Liver (tissue), 9 donors: Measurements from ENCODE around the gene KCNQ5. TPM values are rescaled to one million over a fixed set of nuclear protein-coding genes. Genes with fewer than 3 reads are reported as not detected.

ENCODE experiments used
- DNase-seq: peaks from one replicate; pipeline ENCODE4 v3.0.0-alpha.2; 2017; ENCODE audit warnings: low spot score
- H3K27ac ChIP-seq, 2 donors: one replicate each; pipeline ENCODE4 v1.7.0; 2013; ENCODE audit warnings: inconsistent platforms in 2 of 2, low read length in 2 of 2, control low read depth in 1 of 2, low read depth in 1 of 2, mild to moderate bottlenecking in 1 of 2
- H3K27me3 ChIP-seq, 4 donors: one replicate each; pipeline versions ENCODE4 v1.6.1 to v1.7.0; 2013; ENCODE audit warnings: low read length in 3 of 4, inconsistent platforms in 1 of 4, mild to moderate bottlenecking in 1 of 4, moderate library complexity in 1 of 4; ENCODE audit not compliant: control insufficient read depth in 4 of 4, insufficient read depth in 4 of 4
- H3K36me3 ChIP-seq, 4 donors: one replicate each; pipeline versions ENCODE4 v1.6.1 to v1.7.0; 2013; ENCODE audit warnings: low read length in 3 of 4, mild to moderate bottlenecking in 3 of 4, low read depth in 1 of 4, moderate library complexity in 1 of 4; ENCODE audit not compliant: control insufficient read depth in 4 of 4, insufficient read depth in 3 of 4
- H3K4me1 ChIP-seq, 4 donors: one replicate each; pipeline versions ENCODE4 v1.6.1 to v1.7.0; 2013; ENCODE audit warnings: low read length in 3 of 4, mild to moderate bottlenecking in 3 of 4, moderate library complexity in 1 of 4; ENCODE audit not compliant: control insufficient read depth in 4 of 4, insufficient read depth in 4 of 4
- H3K4me3 ChIP-seq, 3 donors: one replicate each; pipeline versions ENCODE4 v1.6.1 to v1.7.0; 2013; ENCODE audit warnings: low read length in 3 of 3, control low read depth in 1 of 3, low read depth in 1 of 3, mild to moderate bottlenecking in 1 of 3
- H3K9ac ChIP-seq, 2 donors: one replicate each; pipeline ENCODE4 v1.7.0; 2013; ENCODE audit warnings: low read length in 2 of 2, mild to moderate bottlenecking in 2 of 2, moderate library complexity in 2 of 2, control low read depth in 1 of 2, low read depth in 1 of 2
- H3K9me3 ChIP-seq, 4 donors: one replicate each; pipeline versions ENCODE4 v1.6.1 to v1.7.0; 2013; ENCODE audit warnings: low read length in 3 of 4; ENCODE audit not compliant: control insufficient read depth in 4 of 4
- EGR1 ChIP-seq, 2 donors: IDR thresholded peaks; 2 replicates each; pipeline ENCODE4 v1.6.1; 2016 to 2018; ENCODE audit warnings: antibody characterized with exemption in 2 of 2, low read depth in 2 of 2
- FOXA1 ChIP-seq: IDR thresholded peaks from 2 replicates; pipeline ENCODE4 v1.6.1; 2016; ENCODE audit warnings: antibody characterized with exemption
- FOXA2 ChIP-seq: IDR thresholded peaks from 2 replicates; pipeline ENCODE4 v1.6.1; 2016; ENCODE audit warnings: antibody characterized with exemption
- GABPA ChIP-seq, 2 donors: IDR thresholded peaks in 1 of 2; conservative IDR thresholded peaks in 1 of 2; 2 replicates each; pipeline ENCODE4 v1.6.1; 2016; ENCODE audit warnings: antibody characterized with exemption in 2 of 2, mild to moderate bottlenecking in 1 of 2, moderate library complexity in 1 of 2
- HNF4A ChIP-seq, 2 donors: conservative IDR thresholded peaks; 2 replicates each; pipeline ENCODE4 v1.6.1; 2016; ENCODE audit warnings: antibody characterized with exemption in 2 of 2, mild to moderate bottlenecking in 2 of 2
- HNF4G ChIP-seq: IDR thresholded peaks from 2 replicates; pipeline ENCODE4 v1.6.1; 2016; ENCODE audit warnings: antibody characterized with exemption
- JUND ChIP-seq, 2 donors: IDR thresholded peaks; 2 replicates each; pipeline ENCODE4 v1.6.1; 2016; ENCODE audit warnings: antibody characterized with exemption in 2 of 2
- NR2F2 ChIP-seq: IDR thresholded peaks from 2 replicates; pipeline ENCODE4 v1.6.1; 2016; ENCODE audit warnings: antibody characterized with exemption
- RAD21 ChIP-seq, 2 donors: IDR thresholded peaks; 2 replicates each; pipeline ENCODE4 v1.6.1; 2016; ENCODE audit warnings: antibody characterized with exemption in 2 of 2, mild to moderate bottlenecking in 2 of 2
- RXRA ChIP-seq, 2 donors: IDR thresholded peaks; 2 replicates each; pipeline ENCODE4 v1.6.1; 2017 to 2018; ENCODE audit warnings: antibody characterized with exemption in 2 of 2, mild to moderate bottlenecking in 1 of 2
- SP1 ChIP-seq: IDR thresholded peaks from 2 replicates; pipeline ENCODE4 v1.6.1; 2018; ENCODE audit warnings: antibody characterized with exemption, mild to moderate bottlenecking
- TAF1 ChIP-seq: conservative IDR thresholded peaks from 2 replicates; pipeline ENCODE4 v1.6.1; 2016; ENCODE audit warnings: antibody characterized with exemption, mild to moderate bottlenecking
- YY1 ChIP-seq: IDR thresholded peaks from 2 replicates; pipeline ENCODE4 v1.6.1; 2016; ENCODE audit warnings: antibody characterized with exemption, mild to moderate bottlenecking
- WGBS: extraction: QIAGEN DNeasy Blood & Tissue Kit; methylation state at CpG from one replicate; pipeline ENCODE4 v1.1.7; 2013; 5-methylcytosine and 5-hydroxymethylcytosine counted together
- polyA plus RNA-seq, 2 donors: library from polyadenylated mRNA; stranded (reverse) in 1 of 2; unstranded in 1 of 2; fragments of 200-250 nt in 1 of 2; fragments of >200 nt in 1 of 2; fragmentation: Nextera tagmentation in 1 of 2; extraction: Ambion mirVana in 1 of 2; gene quantifications; one replicate each; pipeline versions ENCODE4 v1.2.1 to v1.2.3, GENCODE V29; 2013 to 2015
- total RNA-seq, 2 donors: library from RNA; depleted of rRNA; stranded (reverse); fragments of >200 nt; gene quantifications; one replicate each; pipeline ENCODE4 v1.2.3, GENCODE V29; 2014
- TF ChIP-seq, protein P1 (sequence below): IDR thresholded peaks from 2 replicates; pipeline ENCODE4 v1.6.1; 2016; ENCODE audit warnings: antibody characterized with exemption
- TF ChIP-seq, protein P2 (sequence below): IDR thresholded peaks from 2 replicates; pipeline ENCODE4 v1.6.1; 2016; ENCODE audit warnings: antibody characterized with exemption
- TF ChIP-seq, protein P3 (sequence below): IDR thresholded peaks from 2 replicates; pipeline ENCODE4 v1.6.1; 2016; ENCODE audit warnings: antibody characterized with exemption
- TF ChIP-seq, protein P4 (sequence below): IDR thresholded peaks from 2 replicates; pipeline ENCODE4 v1.6.1; 2016; ENCODE audit warnings: antibody characterized with exemption, mild to moderate bottlenecking
- TF ChIP-seq, protein P5 (sequence below): fragments of 150-350 bp; IDR thresholded peaks from 2 replicates; pipeline ENCODE4 v1.5.1; 2017; ENCODE audit warnings: improper control_type of control experiment, low read depth, low read length; ENCODE audit not compliant: missing input control
- donor health status: healthy.
- donor health status: healthy.
- donor health status: healthy.
- donor health status: healthy.
- donor health status: healthy.

Gene KCNQ5
- total and polyA plus RNA-seq, 4 donors = 0.02 to 1.1 (median 0.15) TPM

DNA sequence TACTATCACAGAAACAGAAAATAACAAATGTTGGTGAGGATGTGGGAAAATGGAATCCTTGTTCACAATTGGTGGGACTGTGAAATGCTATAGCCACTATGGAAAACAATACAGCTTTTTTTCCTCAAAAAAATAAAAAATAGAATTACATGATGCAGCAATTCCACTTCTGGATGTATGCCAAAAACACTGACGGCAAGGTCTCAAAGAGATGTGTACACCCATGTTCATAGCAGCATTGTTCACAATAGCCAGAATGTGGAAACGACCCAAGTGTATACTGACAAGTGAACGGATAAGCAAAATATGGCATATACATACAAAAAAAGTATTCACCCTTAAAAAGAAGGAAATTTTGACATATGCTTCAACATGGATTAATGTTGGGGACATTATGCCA lies 390.1 kb downstream of the KCNQ5 start:
- H3K4me3 ChIP-seq = no peak overlapping the region
- H3K4me1 ChIP-seq = no peaks in the 10 kb centered on the region
- TF ChIP-seq, protein P1, sequence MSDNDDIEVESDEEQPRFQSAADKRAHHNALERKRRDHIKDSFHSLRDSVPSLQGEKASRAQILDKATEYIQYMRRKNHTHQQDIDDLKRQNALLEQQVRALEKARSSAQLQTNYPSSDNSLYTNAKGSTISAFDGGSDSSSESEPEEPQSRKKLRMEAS = no peak
- TF ChIP-seq TAF1 = no peak
- no peak for TF ChIP-seq GABPA (IDR thresholded peaks at IDR 0.05 in 1 of 2, conservative IDR thresholded peaks at IDR 0.05 in 1 of 2)
- no peak for TF ChIP-seq HNF4G
- TF ChIP-seq, protein P2, sequence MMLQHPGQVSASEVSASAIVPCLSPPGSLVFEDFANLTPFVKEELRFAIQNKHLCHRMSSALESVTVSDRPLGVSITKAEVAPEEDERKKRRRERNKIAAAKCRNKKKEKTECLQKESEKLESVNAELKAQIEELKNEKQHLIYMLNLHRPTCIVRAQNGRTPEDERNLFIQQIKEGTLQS = no peak
- TF ChIP-seq SP1 = no peak
- TF ChIP-seq, protein P3, sequence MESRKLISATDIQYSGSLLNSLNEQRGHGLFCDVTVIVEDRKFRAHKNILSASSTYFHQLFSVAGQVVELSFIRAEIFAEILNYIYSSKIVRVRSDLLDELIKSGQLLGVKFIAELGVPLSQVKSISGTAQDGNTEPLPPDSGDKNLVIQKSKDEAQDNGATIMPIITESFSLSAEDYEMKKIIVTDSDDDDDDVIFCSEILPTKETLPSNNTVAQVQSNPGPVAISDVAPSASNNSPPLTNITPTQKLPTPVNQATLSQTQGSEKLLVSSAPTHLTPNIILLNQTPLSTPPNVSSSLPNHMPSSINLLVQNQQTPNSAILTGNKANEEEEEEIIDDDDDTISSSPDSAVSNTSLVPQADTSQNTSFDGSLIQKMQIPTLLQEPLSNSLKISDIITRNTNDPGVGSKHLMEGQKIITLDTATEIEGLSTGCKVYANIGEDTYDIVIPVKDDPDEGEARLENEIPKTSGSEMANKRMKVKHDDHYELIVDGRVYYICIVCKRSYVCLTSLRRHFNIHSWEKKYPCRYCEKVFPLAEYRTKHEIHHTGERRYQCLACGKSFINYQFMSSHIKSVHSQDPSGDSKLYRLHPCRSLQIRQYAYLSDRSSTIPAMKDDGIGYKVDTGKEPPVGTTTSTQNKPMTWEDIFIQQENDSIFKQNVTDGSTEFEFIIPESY = no peak
- no peak for TF ChIP-seq RXRA (IDR thresholded peaks at IDR 0.05)
- no peak for TF ChIP-seq FOXA1
- TF ChIP-seq RAD21 (IDR thresholded peaks at IDR 0.05) = no peak
- TF ChIP-seq NR2F2 = no peak
- TF ChIP-seq, protein P4, sequence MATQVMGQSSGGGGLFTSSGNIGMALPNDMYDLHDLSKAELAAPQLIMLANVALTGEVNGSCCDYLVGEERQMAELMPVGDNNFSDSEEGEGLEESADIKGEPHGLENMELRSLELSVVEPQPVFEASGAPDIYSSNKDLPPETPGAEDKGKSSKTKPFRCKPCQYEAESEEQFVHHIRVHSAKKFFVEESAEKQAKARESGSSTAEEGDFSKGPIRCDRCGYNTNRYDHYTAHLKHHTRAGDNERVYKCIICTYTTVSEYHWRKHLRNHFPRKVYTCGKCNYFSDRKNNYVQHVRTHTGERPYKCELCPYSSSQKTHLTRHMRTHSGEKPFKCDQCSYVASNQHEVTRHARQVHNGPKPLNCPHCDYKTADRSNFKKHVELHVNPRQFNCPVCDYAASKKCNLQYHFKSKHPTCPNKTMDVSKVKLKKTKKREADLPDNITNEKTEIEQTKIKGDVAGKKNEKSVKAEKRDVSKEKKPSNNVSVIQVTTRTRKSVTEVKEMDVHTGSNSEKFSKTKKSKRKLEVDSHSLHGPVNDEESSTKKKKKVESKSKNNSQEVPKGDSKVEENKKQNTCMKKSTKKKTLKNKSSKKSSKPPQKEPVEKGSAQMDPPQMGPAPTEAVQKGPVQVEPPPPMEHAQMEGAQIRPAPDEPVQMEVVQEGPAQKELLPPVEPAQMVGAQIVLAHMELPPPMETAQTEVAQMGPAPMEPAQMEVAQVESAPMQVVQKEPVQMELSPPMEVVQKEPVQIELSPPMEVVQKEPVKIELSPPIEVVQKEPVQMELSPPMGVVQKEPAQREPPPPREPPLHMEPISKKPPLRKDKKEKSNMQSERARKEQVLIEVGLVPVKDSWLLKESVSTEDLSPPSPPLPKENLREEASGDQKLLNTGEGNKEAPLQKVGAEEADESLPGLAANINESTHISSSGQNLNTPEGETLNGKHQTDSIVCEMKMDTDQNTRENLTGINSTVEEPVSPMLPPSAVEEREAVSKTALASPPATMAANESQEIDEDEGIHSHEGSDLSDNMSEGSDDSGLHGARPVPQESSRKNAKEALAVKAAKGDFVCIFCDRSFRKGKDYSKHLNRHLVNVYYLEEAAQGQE = no peak
- TF ChIP-seq JUND (IDR thresholded peaks at IDR 0.05) = no peak
- no peak for TF ChIP-seq HNF4A (conservative IDR thresholded peaks at IDR 0.05)
- no peak for TF ChIP-seq YY1
- TF ChIP-seq EGR1 (IDR thresholded peaks at IDR 0.05; ENCODE audit: low read depth in 2 of 2) = no peak
- no peak for TF ChIP-seq FOXA2
- H3K9ac ChIP-seq = no peak overlapping the region
- 77% methylated on average over 3 of the region's 3 CpGs for WGBS
- H3K9me3 ChIP-seq = no peaks in the 10 kb centered on the region
- no peak for DNase-seq
- no peaks in the 10 kb centered on the region for H3K27me3 ChIP-seq
- H3K27ac ChIP-seq = no peak overlapping the region
- H3K36me3 ChIP-seq = no peaks in the 10 kb centered on the region

DNA sequence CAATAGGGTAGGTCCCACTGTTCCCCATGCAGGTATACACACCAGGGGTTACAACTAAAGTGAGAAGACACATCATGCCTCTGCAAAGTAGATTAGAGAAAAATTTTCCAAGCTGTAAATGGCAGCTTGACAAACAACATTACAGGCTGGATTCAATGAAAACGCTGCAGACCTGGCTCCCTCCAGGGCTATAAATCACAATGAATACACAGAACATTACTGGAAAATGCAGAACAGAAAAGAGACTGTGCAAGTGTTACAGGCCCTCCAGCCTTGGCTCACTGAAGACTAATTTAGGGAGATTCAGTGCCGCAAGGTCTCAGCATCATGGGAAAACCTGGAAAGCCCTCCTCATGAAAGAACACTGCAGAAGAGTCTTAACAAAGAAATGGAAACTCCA lies 395.6 kb downstream of the KCNQ5 start:
- Histone ChIP-seq H3K4me1 (no peaks in the 10 kb centered on the region), H3K9ac (no peak overlapping the region), H3K27me3 (no peaks in the 10 kb centered on the region), H3K9me3 (no peaks in the 10 kb centered on the region), H3K27ac (no peak overlapping the region), H3K36me3 (no peaks in the 10 kb centered on the region), H3K4me3 (no peak overlapping the region)
- WGBS = 62% methylated on average over 2 of the region's 2 CpGs
- TF ChIP-seq, protein P1 = no peak
- TF ChIP-seq SP1 = no peak
- TF ChIP-seq EGR1 (IDR thresholded peaks at IDR 0.05; ENCODE audit: low read depth in 2 of 2) = no peak
- TF ChIP-seq RAD21 (IDR thresholded peaks at IDR 0.05) = no peak
- TF ChIP-seq, protein P2 = no peak
- TF ChIP-seq HNF4G = no peak
- no peak for TF ChIP-seq YY1
- no peak for TF ChIP-seq JUND (IDR thresholded peaks at IDR 0.05)
- TF ChIP-seq RXRA (IDR thresholded peaks at IDR 0.05) = no peak
- TF ChIP-seq, protein P5, sequence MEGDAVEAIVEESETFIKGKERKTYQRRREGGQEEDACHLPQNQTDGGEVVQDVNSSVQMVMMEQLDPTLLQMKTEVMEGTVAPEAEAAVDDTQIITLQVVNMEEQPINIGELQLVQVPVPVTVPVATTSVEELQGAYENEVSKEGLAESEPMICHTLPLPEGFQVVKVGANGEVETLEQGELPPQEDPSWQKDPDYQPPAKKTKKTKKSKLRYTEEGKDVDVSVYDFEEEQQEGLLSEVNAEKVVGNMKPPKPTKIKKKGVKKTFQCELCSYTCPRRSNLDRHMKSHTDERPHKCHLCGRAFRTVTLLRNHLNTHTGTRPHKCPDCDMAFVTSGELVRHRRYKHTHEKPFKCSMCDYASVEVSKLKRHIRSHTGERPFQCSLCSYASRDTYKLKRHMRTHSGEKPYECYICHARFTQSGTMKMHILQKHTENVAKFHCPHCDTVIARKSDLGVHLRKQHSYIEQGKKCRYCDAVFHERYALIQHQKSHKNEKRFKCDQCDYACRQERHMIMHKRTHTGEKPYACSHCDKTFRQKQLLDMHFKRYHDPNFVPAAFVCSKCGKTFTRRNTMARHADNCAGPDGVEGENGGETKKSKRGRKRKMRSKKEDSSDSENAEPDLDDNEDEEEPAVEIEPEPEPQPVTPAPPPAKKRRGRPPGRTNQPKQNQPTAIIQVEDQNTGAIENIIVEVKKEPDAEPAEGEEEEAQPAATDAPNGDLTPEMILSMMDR = no peak
- no peak for TF ChIP-seq FOXA2
- TF ChIP-seq, protein P4 = no peak
- DNase-seq = no peak
